Type B pancreatic cell (in vitro differentiated cells): Measurements from ENCODE around the gene VEZT. TPM values are rescaled to one million over a fixed set of nuclear protein-coding genes. Genes with fewer than 3 reads are reported as not detected.
A peak's percentile ranks its signal among the peaks of the same experiment; 100 is the strongest.

ENCODE experiments used
- DNase-seq: peaks from one replicate; pipeline ENCODE4 v3.0.0; 2021; ENCODE audit warnings: mixed read lengths; ENCODE audit not compliant: unreplicated experiment; ENCODE audit errors: extremely low spot score
- H3K27ac Mint-ChIP-seq: 2 replicates; pipeline ENCODE4 v1.8.0; 2021; ENCODE audit warnings: mild to moderate bottlenecking, mixed read lengths
- H3K27me3 Mint-ChIP-seq: 2 replicates; pipeline ENCODE4 v1.8.0; 2021; ENCODE audit warnings: mixed read lengths
- H3K36me3 Mint-ChIP-seq: 2 replicates; pipeline ENCODE4 v1.8.0; 2021; ENCODE audit warnings: mixed read lengths
- H3K4me1 Mint-ChIP-seq: one replicate; pipeline ENCODE4 v1.8.0; 2021; ENCODE audit warnings: mixed read lengths; ENCODE audit not compliant: unreplicated experiment
- H3K4me3 Mint-ChIP-seq: 2 replicates; pipeline ENCODE4 v1.8.0; 2021; ENCODE audit warnings: mild to moderate bottlenecking, mixed read lengths
- H3K9me3 Mint-ChIP-seq: 2 replicates; pipeline ENCODE4 v1.8.0; 2021; ENCODE audit warnings: mixed read lengths
- total RNA-seq: library from RNA; stranded (reverse); gene quantifications from 2 replicates; pipeline ENCODE4 v1.2.1, GENCODE V29; 2021; ENCODE audit warnings: low replicate concordance
- TF ChIP-seq, protein P1 (sequence below): fragments of 200-600 bp; sonication (generic); conservative IDR thresholded peaks from 2 replicates; pipeline ENCODE4 v1.5.0; 2021; ENCODE audit warnings: antibody characterized with exemption, mild to moderate bottlenecking

VEZT gene
- total RNA-seq, 1 donor from 2014 or later: 69.1 TPM

DNA sequence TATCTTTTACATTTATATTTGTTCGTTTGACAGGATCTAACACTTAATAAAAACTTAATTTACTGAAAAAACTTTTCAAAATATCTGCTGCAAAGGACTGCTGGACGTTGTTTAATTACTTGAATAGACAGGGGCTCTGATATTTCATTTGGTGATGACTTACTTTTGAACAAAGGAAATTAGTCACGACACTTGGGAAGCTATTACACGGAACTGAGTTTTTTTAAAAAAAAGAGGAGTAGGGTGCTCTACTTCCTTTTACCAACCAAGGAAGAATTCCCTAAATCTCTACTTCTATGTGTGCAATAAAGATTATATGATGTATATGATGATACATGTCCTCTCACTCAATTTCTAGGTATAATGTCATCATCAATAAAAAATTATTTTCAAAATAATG is 5.0 kb upstream of the VEZT start:
- no peaks in the 10 kb centered on the region for H3K27me3 Mint-ChIP-seq
- no peak overlapping the region for H3K27ac Mint-ChIP-seq
- no peak overlapping the region for H3K4me3 Mint-ChIP-seq
- TF ChIP-seq, protein P1, sequence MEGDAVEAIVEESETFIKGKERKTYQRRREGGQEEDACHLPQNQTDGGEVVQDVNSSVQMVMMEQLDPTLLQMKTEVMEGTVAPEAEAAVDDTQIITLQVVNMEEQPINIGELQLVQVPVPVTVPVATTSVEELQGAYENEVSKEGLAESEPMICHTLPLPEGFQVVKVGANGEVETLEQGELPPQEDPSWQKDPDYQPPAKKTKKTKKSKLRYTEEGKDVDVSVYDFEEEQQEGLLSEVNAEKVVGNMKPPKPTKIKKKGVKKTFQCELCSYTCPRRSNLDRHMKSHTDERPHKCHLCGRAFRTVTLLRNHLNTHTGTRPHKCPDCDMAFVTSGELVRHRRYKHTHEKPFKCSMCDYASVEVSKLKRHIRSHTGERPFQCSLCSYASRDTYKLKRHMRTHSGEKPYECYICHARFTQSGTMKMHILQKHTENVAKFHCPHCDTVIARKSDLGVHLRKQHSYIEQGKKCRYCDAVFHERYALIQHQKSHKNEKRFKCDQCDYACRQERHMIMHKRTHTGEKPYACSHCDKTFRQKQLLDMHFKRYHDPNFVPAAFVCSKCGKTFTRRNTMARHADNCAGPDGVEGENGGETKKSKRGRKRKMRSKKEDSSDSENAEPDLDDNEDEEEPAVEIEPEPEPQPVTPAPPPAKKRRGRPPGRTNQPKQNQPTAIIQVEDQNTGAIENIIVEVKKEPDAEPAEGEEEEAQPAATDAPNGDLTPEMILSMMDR: no peak
- H3K36me3 Mint-ChIP-seq: peaks cover 15% of the 10 kb centered on the region
- no peak for DNase-seq
- peaks cover 22% of the 10 kb centered on the region for H3K4me1 Mint-ChIP-seq
- H3K9me3 Mint-ChIP-seq: peaks cover 2% of the 10 kb centered on the region

DNA sequence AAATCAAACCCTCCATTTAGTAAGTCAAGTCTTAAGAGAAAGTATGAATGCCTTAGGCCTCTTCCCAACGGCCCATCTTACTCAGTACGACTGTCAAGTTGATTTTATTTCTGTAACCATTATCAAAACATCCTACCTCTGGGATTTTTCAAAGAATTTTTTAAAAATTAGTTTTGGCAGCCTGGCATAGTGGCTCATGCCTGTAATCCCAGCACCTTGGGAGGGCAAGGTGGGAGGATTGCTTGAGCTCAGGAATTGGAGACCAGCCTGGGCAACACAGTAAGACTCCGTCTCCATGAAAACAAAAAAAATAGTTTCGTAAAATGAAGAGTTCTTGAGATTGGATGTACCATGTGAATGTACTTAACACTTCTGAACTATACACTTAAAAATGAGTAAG is 4.5 kb upstream of the VEZT start:
- peaks cover 22% of the 10 kb centered on the region for H3K4me1 Mint-ChIP-seq
- TF ChIP-seq, protein P1: no peak
- DNase-seq: no peak
- no peaks in the 10 kb centered on the region for H3K27me3 Mint-ChIP-seq
- no peaks in the 10 kb centered on the region for H3K9me3 Mint-ChIP-seq
- no peak overlapping the region for H3K27ac Mint-ChIP-seq
- peaks cover 12% of the 10 kb centered on the region for H3K36me3 Mint-ChIP-seq
- H3K4me3 Mint-ChIP-seq: no peak overlapping the region

DNA sequence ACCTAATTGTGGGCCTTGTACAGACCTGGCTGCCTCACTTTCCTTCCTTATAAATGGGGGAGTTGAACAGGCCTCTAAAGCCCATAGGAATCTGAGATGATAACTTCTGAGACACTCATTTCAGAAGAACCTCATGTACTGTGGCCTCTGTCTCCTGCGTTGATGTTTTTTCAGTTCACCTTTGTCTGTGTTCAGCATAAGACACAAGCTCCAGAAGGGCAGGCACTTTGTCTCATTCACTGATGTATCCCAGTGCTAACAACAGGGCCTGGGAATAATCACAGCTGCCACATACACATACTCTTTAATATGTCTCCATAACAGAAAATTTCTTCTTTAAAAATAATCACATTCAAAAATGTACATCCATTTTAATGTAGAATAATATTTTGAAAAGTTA is 3.7 kb upstream of the VEZT start:
- DNase-seq: no peak
- H3K27ac Mint-ChIP-seq: no peak overlapping the region
- peaks cover 9% of the 10 kb centered on the region for H3K36me3 Mint-ChIP-seq
- H3K27me3 Mint-ChIP-seq: no peaks in the 10 kb centered on the region
- H3K9me3 Mint-ChIP-seq: no peaks in the 10 kb centered on the region
- H3K4me1 Mint-ChIP-seq: peaks cover 24% of the 10 kb centered on the region
- TF ChIP-seq, protein P1: no peak
- H3K4me3 Mint-ChIP-seq: no peak overlapping the region

DNA sequence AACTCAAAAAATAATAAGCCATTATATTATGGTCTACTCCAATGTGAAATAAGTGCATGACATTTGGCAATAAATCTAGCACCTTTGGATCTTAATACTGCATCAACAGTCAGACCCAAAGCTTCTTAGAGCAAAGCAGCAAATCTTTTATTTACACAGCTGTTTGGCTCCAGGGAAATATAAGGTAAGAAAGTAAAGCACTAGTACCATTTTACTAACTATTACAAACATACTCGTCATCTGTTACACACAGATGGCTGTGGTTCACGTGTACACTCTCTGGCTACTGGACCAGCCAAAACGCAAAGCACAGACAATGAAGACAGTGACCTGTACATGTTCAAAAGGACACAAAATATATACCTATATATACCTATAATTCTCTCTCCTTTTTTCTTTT is 3.1 kb upstream of the VEZT start:
- Mint-ChIP-seq H3K9me3 (no peaks in the 10 kb centered on the region), H3K4me1 (peaks cover 26% of the 10 kb centered on the region), H3K27ac (no peak overlapping the region), H3K27me3 (no peaks in the 10 kb centered on the region), H3K4me3 (peak overlapping the region; percentile 71), H3K36me3 (peaks cover 5% of the 10 kb centered on the region)
- TF ChIP-seq, protein P1: no peak
- DNase-seq: no peak

DNA sequence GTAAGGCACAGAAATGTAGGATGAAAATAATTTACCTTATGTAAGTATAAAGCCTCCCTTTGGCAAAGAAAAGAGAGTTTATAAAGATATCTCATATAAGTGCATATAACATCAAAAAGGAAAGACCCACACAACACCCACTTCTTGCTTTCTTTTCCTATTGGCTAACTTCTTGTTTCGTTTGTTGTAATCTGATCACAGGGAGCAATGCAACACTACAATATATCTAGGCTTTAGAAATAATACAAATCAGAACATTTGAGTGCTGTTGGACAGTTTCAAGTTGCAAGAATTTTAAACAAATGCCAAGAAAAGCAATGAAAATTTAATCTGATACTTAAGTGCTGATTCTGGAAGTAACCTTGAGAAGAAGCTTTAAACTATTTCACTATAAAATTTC is 1.7 kb upstream of the VEZT start:
- no peak for DNase-seq
- Mint-ChIP-seq H3K36me3 (peaks cover 8% of the 10 kb centered on the region), H3K27me3 (no peaks in the 10 kb centered on the region), H3K9me3 (no peaks in the 10 kb centered on the region), H3K4me1 (peaks cover 30% of the 10 kb centered on the region), H3K4me3 (peak overlapping the region; percentile 98), H3K27ac (peak overlapping the region; percentile 97)
- TF ChIP-seq, protein P1: no peak
